Spleen (tissue), 11 donors: ENCODE measurements around the gene MOGAT3. TPM values are rescaled to one million over a fixed set of nuclear protein-coding genes. Genes with fewer than 3 reads are reported as not detected.

Source experiments
- DNase-seq: peaks from one replicate; pipeline ENCODE4 v3.0.0-alpha.2; 2020
- H3K27ac ChIP-seq, 8 donors: fragments of 200-600 bp; sonication (generic) in 7 of 8; 1 replicate in 4 of 8; 2 replicates in 4 of 8; pipeline versions ENCODE4 v1.5.0 to v1.8.0; 2016 to 2021; ENCODE audit warnings: inconsistent platforms in 4 of 8, mild to moderate bottlenecking in 4 of 8, moderate library complexity in 1 of 8
- H3K27me3 ChIP-seq, 7 donors: fragments of 200-600 bp; sonication (generic) in 6 of 7; replicated peaks in 1 of 7; 1 replicate in 4 of 7; 2 replicates in 3 of 7; pipeline versions ENCODE4 v1.5.0 to v1.8.0; 2016 to 2021; ENCODE audit warnings: inconsistent platforms in 3 of 7, mild to moderate bottlenecking in 1 of 7
- H3K36me3 ChIP-seq, 6 donors: fragments of 200-600 bp; sonication (generic) in 5 of 6; 1 replicate in 4 of 6; 2 replicates in 2 of 6; pipeline versions ENCODE4 v1.5.0 to v1.8.0; 2016 to 2021; ENCODE audit warnings: inconsistent platforms in 2 of 6
- H3K4me1 ChIP-seq, 6 donors: fragments of 200-600 bp; sonication (generic) in 5 of 6; 1 replicate in 3 of 6; 2 replicates in 3 of 6; pipeline versions ENCODE4 v1.5.0 to v1.8.0; 2016 to 2021; ENCODE audit warnings: inconsistent platforms in 3 of 6
- H3K4me3 ChIP-seq, 8 donors: fragments of 200-600 bp; sonication (generic) in 7 of 8; 1 replicate in 4 of 8; 2 replicates in 4 of 8; pipeline versions ENCODE4 v1.5.0 to v1.8.0; 2016 to 2021; ENCODE audit warnings: inconsistent platforms in 4 of 8, mild to moderate bottlenecking in 4 of 8, moderate library complexity in 2 of 8
- H3K9me3 ChIP-seq, 8 donors: fragments of 200-600 bp; sonication (generic) in 7 of 8; 1 replicate in 4 of 8; 2 replicates in 4 of 8; pipeline versions ENCODE4 v1.5.0 to v1.8.0; 2016 to 2021; ENCODE audit warnings: inconsistent platforms in 4 of 8
- POLR2A ChIP-seq, 3 donors: fragments of 450-650 bp; IDR thresholded peaks; one replicate each; pipeline ENCODE4 v1.5.1; 2017; ENCODE audit warnings: antibody characterized with exemption in 3 of 3, mild to moderate bottlenecking in 1 of 3
- POLR2AphosphoS5 ChIP-seq, 3 donors: sonication (generic); formaldehyde crosslinking; IDR thresholded peaks; one replicate each; pipeline ENCODE4 v1.5.1; 2017; ENCODE audit warnings: antibody characterized with exemption in 3 of 3
- WGBS, 5 donors: extraction: QIAGEN DNeasy Blood & Tissue Kit in 3 of 5; methylation state at CpG; one replicate each; pipeline versions ENCODE4 v1.1.5 to v1.1.7; 2013 to 2018; 5-methylcytosine and 5-hydroxymethylcytosine counted together
- intact Hi-C: fragments of 100-400 bp; cut with DNase I; formaldehyde crosslinking; loops from one replicate; pipeline ENCODE4 v1.15.0; 2023; ENCODE audit warnings: low total_unique reads
- polyA plus RNA-seq, 3 donors: library from polyadenylated mRNA; stranded (reverse); fragments of 200-250 nt; gene quantifications; one replicate each; pipeline ENCODE4 v1.2.1, GENCODE V29; 2013
- total RNA-seq, 7 donors: library from RNA; depleted of rRNA in 3 of 7; stranded (reverse); fragments of >200 nt in 3 of 7; fragmentation: NEBNext Ultra II Directional in 4 of 7; extraction: Animal tissue kit (Norgen Biotek cat#: 25700) in 4 of 7; gene quantifications; one replicate each; pipeline versions ENCODE4 v1.1.0 to v1.2.1, GENCODE V29; 2016 to 2021
- TF ChIP-seq, protein P1 (sequence below), 11 experiments: fragments of 200-600 bp in 7 of 11; fragments of 450-650 bp in 4 of 11; sonication (generic) in 4 of 11; IDR thresholded peaks in 8 of 11; conservative IDR thresholded peaks in 3 of 11; 1 replicate in 7 of 11; 2 replicates in 4 of 11; pipeline versions ENCODE4 v1.4.0 to v1.8.0; 2016 to 2021; ENCODE audit warnings: antibody characterized with exemption in 11 of 11, inconsistent platforms in 4 of 11, mild to moderate bottlenecking in 1 of 11
- donor health status: healthy with polysubstance abuse.
- donor health status: DM: no; HTN: no; CAD: no; lungs with moderate emphysema.
- donor health status: DM: no; HTN: no; CAD: no.
- donor health status: Bipolar disorder and iron deficiency.
- donor health status: healthy.
- donor health status: DM: no; HTN: no; CAD: no.
- donor health status: DM: yes; HTN: yes; CAD: no.

Gene MOGAT3
- total and polyA plus RNA-seq, 10 donors = not detected

DNA sequence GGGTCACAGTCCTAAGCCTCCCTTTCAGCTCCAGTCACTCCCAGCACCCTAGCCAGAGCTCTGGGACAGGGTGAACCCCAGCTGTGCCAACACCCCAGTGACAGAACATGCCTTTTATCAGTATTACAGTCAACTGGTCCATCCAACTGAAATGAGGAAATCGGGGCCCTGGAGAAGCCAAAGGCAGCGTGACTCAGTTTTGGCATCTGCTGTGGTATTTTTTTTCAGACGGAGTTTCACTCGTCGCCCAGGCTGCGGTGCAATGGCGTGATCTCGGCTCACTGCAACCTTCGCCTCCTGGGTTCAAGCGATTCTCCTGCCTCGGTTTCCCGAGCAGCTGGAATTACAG lies 40.2 kb upstream of the MOGAT3 start:
- no peak for DNase-seq
- peak overlapping the region in 2 of 8 donors; percentile 23 to 43 for H3K4me3 ChIP-seq
- intact Hi-C loops = no loop called here
- peak overlapping the region in 7 of 8 donors; percentile 69 to 99 (median 91) for H3K27ac ChIP-seq
- peaks cover 29 to 95% (median 76%) of the 10 kb centered on the region in 6 donors for H3K4me1 ChIP-seq
- no peaks in the 10 kb centered on the region for H3K9me3 ChIP-seq
- 52 to 80% (median 63%) methylated on average over 12 of the region's 12 CpGs for WGBS, 5 donors
- TF ChIP-seq POLR2A (IDR thresholded peaks at IDR 0.05) (no peak), POLR2AphosphoS5 (IDR thresholded peaks at IDR 0.05) (no peak)
- TF ChIP-seq, protein P1, sequence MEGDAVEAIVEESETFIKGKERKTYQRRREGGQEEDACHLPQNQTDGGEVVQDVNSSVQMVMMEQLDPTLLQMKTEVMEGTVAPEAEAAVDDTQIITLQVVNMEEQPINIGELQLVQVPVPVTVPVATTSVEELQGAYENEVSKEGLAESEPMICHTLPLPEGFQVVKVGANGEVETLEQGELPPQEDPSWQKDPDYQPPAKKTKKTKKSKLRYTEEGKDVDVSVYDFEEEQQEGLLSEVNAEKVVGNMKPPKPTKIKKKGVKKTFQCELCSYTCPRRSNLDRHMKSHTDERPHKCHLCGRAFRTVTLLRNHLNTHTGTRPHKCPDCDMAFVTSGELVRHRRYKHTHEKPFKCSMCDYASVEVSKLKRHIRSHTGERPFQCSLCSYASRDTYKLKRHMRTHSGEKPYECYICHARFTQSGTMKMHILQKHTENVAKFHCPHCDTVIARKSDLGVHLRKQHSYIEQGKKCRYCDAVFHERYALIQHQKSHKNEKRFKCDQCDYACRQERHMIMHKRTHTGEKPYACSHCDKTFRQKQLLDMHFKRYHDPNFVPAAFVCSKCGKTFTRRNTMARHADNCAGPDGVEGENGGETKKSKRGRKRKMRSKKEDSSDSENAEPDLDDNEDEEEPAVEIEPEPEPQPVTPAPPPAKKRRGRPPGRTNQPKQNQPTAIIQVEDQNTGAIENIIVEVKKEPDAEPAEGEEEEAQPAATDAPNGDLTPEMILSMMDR (IDR thresholded peaks at IDR 0.05 in 8 of 11, conservative IDR thresholded peaks at IDR 0.05 in 3 of 11) = no peak
- H3K27me3 ChIP-seq = no peaks in the 10 kb centered on the region
- H3K36me3 ChIP-seq = peaks cover 0 to 70% (median 32%) of the 10 kb centered on the region in 6 donors

DNA sequence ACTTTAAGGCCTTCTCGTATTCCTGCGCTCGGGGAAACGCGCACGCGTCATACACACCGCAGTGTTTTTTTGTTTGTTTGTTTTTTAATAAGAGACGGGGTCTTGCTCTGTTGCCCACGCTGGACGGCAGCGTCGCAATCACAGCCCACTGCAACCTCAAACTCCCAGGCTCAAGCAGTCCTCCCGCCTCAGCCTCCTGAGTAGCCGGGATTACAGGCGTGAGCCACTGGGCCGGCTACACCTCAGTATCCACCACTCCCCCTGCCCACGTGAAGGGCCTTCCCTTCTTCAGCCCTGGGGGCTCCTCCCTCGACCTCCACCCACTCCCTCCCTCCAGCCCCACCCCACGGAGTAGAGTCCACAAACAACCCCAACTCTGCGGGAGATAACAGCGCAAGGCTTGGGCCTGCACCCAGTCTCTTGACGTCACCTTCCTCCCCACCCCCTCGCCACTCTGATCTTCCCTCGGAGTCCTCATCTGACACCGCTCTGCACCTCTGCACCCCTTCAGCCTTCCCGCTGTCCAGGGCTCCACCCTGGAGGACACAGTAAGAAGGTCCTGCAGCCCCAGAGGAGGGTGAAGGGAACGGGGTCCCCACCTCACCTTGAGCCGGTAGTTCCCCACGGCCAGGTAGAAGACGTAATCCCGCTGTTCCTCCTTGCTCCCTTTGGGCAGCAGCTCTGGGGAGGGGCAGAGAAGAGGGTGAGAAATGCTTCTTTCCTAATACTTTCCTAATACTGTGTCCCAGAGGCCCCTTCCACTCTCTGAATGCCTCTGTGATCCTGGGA lies 39.6 kb upstream of the MOGAT3 start:
- no peaks in the 10 kb centered on the region for H3K9me3 ChIP-seq
- H3K36me3 ChIP-seq = peaks cover 0 to 76% (median 32%) of the 10 kb centered on the region in 6 donors
- no peaks in the 10 kb centered on the region for H3K27me3 ChIP-seq
- H3K27ac ChIP-seq = peak overlapping the region in 7 of 8 donors; percentile 69 to 99 (median 91)
- intact Hi-C loops = no loop called here
- WGBS, 5 donors = 80 to 87% (median 83%) methylated on average over 32 of the region's 32 CpGs
- peak overlapping the region in 2 of 8 donors; percentile 23 to 43 for H3K4me3 ChIP-seq
- DNase-seq = no peak
- H3K4me1 ChIP-seq = peaks cover 25 to 95% (median 73%) of the 10 kb centered on the region in 6 donors
- TF ChIP-seq, protein P1 (IDR thresholded peaks at IDR 0.05 in 8 of 11, conservative IDR thresholded peaks at IDR 0.05 in 3 of 11) = no peak
- TF ChIP-seq POLR2A (IDR thresholded peaks at IDR 0.05) = no peak
- TF ChIP-seq POLR2AphosphoS5 (IDR thresholded peaks at IDR 0.05) = no peak

DNA sequence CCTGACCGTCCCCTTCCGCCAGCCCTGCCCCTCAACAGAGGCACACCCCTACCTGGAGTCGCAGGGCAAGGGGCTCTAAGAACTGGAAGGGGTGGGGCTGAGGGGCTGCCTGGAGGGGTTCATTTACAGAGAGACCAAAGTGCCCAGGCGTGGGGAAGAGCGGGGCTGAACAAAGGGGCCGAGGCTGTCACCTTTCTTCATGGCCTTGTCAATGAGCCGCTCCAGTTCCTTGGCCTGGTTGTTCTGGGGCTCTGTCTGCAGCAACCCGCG lies 39.0 kb upstream of the MOGAT3 start:
- Histone ChIP-seq H3K9me3 (no peaks in the 10 kb centered on the region), H3K4me1 (peaks cover 21 to 95% (median 69%) of the 10 kb centered on the region in 6 donors), H3K27ac (peak overlapping the region in 7 of 8 donors; percentile 69 to 99 (median 91)), H3K36me3 (peaks cover 0 to 80% (median 32%) of the 10 kb centered on the region in 6 donors), H3K27me3 (no peaks in the 10 kb centered on the region), H3K4me3 (peak overlapping the region in 2 of 8 donors; percentile 23 to 43)
- WGBS, 5 donors = 75 to 91% (median 82%) methylated on average over 9 of the region's 9 CpGs
- TF ChIP-seq, protein P1 (IDR thresholded peaks at IDR 0.05 in 8 of 11, conservative IDR thresholded peaks at IDR 0.05 in 3 of 11) = no peak
- TF ChIP-seq POLR2AphosphoS5 (IDR thresholded peaks at IDR 0.05) (no peak), POLR2A (IDR thresholded peaks at IDR 0.05) (no peak)
- intact Hi-C loops = no loop called here
- DNase-seq = no peak

DNA sequence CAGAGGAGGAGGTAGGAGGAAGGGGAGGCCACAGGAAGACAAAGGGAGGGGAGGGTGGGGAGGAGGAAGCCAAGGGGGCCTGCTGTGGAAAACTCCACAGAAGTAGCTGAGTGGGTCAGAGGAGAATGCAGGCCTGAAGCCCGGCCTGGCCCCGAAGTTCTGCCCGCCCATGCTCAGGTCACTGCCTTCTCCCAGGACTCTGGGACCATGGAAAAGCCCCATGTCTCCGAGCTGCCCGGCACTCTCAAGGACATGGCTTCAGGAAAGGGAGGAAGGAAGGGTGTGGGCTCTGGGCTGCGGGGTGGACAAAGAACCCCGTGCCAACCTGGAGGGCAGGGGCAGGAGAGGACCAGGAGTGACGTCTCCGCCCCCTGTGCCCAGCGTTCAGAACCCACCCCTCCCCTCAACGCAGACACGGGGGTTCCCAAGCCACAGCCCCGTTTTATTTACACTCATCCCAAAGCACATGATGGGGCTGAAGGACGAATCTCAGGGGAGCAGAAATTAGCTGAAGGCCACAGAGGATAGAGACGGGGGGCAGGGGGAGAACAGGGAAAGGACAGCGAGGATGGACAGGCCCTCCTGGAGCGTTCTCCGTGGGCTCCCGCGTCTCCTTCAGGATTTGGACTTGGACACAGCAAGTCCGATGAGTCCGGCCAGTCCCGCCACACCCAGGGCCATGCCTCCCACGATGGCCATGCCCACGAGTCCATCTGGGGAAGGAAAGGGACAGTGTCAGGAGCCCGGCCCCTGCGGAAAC lies 38.5 kb upstream of the MOGAT3 start:
- peak; percentile 81 for DNase-seq
- Histone ChIP-seq H3K4me1 (peaks cover 21 to 95% (median 69%) of the 10 kb centered on the region in 6 donors), H3K4me3 (peak overlapping the region in 2 of 8 donors; percentile 23 to 43), H3K27me3 (no peaks in the 10 kb centered on the region), H3K36me3 (peaks cover 0 to 80% (median 32%) of the 10 kb centered on the region in 6 donors), H3K27ac (peak overlapping the region; percentile 9 to 99 (median 88)), H3K9me3 (no peaks in the 10 kb centered on the region)
- WGBS, 5 donors = 46 to 60% (median 48%) methylated on average over 25 to 27 of the region's 27 CpGs
- intact Hi-C loops = no loop called here
- TF ChIP-seq, protein P1 (IDR thresholded peaks at IDR 0.05 in 8 of 11, conservative IDR thresholded peaks at IDR 0.05 in 3 of 11) = no peak
- TF ChIP-seq POLR2AphosphoS5 (IDR thresholded peaks at IDR 0.05) (peak; percentile 69 to 80 (median 75)), POLR2A (IDR thresholded peaks at IDR 0.05) (no peak)
